Erythroblast (primary cell): Measurements from ENCODE around the gene SPATS2L.

ENCODE experiments used
- DNase-seq, 2 experiments: peaks; one replicate each; lab custom pipeline; 2025; lab: John Stamatoyannopoulos, UW
- GATA1 ChIP-seq: IDR thresholded peaks from 2 replicates; pipeline ENCODE4 v1.6.1; 2011; ENCODE audit warnings: low read depth, mild to moderate bottlenecking, control low read depth, low read length, moderate library complexity
- POLR2A ChIP-seq: IDR thresholded peaks from 2 replicates; pipeline ENCODE4 v1.6.1; 2011; ENCODE audit warnings: mild to moderate bottlenecking, low read length

The SPATS2L gene

DNA sequence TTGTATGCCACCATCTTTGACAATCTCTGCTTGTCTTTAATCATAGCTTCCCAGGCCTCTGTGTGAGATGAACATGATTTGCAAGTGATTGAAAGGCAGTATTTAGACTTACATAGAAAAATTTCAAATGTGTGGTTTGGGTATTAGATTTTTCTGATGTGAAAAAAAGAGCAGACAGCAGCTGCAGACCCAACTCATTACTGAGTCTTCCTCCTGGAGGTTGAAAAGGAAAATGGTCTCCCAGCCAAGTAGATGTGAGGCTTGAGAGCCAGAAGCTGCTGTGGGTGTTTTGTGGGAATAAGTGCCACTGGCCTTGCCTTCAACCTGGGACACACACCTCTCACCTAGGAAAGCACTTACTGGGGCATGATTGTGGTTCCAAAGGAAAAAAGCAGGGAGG lies 110.9 kb downstream of the SPATS2L start:
- TF ChIP-seq POLR2A (no peak), GATA1 (no peak)
- DNase-seq: no peak

DNA sequence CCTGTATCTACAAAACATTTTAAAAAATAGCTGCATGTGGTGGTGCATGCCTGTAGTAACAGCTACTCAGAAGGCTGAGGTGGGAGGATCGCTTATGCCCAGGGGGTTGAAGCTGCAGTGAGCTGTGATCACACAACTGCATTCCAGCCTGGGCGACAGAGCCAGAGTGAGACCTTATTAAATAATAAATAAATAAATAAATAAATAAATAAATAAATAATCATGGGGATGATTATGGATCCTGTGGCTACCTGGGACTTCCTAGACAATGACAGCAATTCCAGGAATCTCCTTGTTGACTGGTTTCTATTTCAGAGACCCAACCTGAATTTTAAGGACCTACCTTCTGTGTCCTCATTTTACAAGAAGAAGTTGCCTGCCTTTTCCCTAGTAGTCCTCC lies 111.9 kb downstream of the SPATS2L start:
- no peak for DNase-seq
- TF ChIP-seq GATA1: no peak
- no peak for TF ChIP-seq POLR2A

DNA sequence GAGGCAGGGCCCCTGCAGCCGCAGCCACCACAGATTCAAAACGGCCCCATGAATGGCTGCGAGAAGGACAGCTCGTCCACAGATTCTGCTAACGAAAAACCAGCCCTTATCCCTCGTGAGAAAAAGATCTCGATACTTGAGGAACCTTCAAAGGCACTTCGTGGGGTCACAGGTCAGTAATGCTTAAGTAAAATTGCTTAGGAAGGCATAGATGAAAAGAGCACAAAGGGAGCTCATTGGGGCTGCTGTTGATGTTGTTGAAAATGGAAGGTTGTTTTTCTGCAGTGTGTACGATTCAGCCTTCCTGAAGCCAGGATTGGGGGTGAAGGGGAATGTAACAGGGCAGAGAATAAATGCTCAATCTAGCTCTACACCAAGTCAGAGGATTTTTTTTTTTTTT lies 112.8 kb downstream of the SPATS2L start:
- TF ChIP-seq POLR2A: no peak
- TF ChIP-seq GATA1: no peak
- no peak for DNase-seq

DNA sequence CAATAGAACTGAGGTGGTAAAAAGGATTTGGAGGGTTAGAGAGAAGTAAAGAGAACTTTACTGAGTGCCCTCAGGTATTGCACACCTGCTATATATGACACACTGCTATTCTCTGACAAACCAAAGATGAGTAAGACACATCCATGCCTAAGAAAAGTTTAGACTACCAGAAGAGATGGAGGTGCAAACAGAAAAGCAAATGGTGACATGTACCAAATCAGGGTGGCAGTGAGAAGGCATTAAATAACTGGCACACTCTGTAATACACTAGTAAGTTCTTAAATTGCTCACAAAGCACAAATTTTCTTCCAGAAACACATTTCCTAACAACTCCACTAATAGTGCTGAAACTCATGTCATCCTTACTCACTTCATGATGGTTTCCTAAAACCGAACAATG lies 114.8 kb downstream of the SPATS2L start:
- DNase-seq: no peak
- TF ChIP-seq GATA1 (no peak), POLR2A (no peak)

DNA sequence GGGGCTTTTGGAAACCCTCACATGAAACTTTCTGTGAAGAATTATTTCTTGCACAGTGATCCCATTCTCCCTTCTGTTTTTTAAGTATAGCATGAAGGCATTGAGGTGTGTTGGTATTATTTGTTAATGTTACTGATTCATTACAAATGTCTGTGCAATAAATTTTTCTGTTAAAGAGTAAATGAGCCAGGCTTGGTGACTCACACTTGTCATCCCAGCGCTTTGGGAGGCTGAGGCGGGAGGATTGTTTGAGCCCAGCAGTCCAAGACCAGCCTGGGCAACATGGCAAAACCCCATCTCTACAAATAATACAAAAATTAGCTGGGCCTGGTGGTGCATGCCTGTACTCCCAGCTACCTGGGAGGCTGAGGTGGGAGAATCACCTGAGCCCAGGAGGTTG lies 115.6 kb downstream of the SPATS2L start:
- DNase-seq: no peak
- TF ChIP-seq GATA1: no peak
- TF ChIP-seq POLR2A: no peak

DNA sequence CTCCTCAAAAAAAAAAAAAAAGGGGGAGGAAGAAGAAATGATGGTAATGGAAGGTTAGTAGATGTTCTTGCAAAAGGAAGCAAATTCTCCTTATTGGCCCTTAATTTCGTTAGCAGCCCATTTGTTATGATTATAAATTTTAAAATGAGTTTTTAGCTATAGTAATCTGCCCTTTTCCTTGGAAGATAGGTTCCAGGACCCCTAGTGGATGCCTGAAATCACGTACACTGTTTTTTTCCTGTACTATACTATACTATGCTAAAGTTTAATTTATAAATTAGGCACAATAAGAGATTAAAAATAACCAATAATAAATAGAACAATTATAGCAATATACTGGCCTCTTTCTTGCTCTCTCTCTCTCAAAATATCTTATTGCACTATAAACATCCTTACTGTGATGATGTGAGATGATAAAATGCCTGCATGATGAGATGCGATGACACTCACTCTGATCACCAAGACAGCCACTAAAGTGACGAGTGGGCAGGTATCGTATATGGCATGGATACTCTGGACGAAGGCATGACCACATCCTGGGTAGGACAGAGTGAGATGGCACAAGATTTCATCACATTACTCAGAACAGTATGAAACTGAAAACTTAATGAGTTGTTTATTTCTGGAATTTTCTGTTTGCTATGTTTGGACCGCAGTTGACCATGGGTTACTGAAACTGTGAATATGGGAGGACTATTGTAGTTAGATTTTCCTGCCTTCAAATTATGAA lies 116.2 kb downstream of the SPATS2L start:
- no peak for DNase-seq
- TF ChIP-seq POLR2A (no peak), GATA1 (no peak)

DNA sequence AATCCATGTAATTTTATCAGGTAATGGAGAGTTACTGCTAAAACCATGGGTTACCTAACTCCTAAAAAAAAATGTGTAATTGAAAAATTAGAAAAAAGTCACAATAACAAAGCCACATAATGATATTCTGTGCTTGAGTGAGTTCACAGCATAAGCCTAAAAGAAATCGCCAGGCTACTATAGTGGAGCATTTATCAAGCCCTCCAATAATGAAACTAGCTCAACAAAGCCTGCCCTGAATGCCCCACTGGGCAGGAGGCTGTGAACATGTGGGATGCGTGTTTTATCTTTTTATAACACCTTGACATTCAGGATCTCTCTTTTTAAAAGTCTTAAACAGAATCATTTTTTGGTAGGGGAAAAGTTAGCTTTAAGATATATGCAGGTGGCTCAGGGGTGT lies 117.0 kb downstream of the SPATS2L start:
- TF ChIP-seq POLR2A (no peak), GATA1 (no peak)
- no peak for DNase-seq

DNA sequence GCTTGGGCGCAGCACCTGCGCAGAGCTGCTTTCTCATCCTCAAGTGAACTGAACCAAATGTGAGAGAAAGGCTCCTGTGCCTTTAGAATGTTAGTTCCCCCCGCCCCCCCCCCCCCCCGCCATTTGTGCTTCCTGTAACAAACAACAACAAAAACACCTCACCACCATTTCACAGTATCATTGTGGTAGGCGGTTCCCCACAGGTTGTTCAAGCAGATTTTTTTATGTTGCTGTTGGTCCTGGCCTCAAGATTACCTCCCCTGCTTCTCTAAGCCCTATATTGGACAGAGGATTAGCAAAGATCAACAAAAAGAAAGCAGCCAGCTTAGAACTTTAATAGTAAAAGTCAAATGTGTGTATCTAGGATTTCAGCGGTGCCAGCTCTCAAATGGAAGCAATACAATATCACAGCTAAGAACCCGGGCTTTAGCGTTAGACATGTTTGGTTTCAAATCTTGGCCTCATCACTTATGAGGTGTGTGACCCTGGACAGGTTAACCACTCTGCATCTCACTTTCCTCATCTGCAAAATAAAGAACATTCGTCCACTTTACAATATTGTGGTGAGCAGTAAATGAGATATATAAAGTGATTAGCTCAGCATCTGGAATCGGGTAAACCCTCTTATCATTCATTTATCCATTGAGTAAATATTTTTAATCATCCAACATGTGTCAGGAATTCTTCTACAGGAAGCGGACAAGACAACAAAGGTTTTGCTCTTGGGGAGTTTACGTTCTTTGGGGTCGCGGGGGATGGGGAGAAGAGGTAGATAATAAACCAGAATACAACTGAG lies 118.7 kb downstream of the SPATS2L start:
- DNase-seq: no peak
- TF ChIP-seq GATA1 (no peak), POLR2A (no peak)

DNA sequence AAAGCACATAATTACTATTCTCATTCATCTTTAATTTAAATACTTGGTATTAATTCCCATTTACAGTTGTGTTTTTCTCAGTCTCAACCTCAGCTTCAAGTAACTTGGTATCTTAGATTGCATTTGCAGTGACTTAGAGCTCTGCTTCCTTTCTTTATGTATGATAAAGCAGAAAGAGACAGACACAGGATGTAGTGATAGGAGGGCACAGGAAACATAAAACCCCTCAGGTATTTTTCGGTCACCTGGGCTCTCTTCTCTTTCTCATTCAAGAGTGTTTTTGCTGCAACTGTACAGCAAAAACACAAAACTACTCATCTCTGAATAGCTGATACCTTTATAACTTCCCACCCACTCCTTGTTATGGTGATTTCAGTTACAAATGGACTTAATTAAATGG lies 120.3 kb downstream of the SPATS2L start:
- TF ChIP-seq GATA1: no peak
- no peak for TF ChIP-seq POLR2A

DNA sequence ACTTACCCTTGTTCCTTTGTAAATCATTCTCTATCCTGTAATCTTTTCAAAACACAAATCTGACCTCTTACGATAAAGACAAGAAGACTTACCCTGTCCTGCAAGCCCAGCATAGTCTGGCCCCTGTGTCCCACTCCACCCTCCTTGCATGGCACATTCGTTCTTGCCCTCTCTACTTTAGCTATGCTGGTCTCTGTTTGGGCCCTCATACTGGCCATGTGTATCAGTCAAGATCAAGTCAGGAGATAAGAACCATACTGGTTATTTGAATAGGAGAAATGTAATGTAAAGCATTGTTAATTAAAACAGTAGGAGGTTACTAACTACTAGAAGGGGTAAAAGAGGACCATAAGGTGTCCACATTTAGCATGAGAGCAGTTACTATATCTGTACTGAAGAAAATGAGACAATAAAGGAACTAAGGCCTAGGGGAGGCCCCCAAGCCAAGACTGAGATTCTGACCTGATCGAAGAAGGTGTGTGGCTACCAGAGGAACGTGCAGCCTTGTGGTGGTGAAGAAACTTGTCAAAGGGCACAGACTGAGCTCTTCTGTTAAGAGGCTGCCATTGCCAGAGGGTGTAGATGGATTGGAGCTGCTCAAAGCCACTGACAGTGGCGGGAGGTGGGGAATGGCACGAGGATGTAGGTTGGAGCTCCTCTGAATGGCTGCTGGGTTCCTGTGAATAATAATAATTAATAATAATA lies 122.6 kb downstream of the SPATS2L start:
- no peak for DNase-seq
- TF ChIP-seq POLR2A: no peak
- no peak for TF ChIP-seq GATA1

More for the DNA sequence above, 120.3 kb downstream of the SPATS2L start:
- DNase-seq: no peak

DNA sequence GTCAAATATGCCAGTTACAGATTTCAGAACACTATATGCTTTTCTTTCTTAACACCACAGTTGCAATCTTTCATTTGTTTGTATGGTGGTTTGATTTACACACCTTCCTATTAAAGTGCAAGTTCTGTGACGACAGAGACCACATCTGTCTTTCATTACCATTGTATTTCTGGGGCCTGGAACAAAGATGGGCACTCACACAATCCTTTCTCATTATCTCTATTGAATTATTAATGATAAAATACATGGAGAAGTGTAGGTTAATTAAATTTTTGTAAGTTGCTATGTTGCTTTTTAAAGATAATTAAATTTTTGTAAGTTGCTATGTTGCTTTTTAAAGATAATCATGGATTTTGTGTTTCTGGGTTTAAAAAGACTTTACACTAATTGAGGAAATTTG lies 123.5 kb downstream of the SPATS2L start:
- no peak for DNase-seq
- TF ChIP-seq GATA1: no peak
- TF ChIP-seq POLR2A: no peak

DNA sequence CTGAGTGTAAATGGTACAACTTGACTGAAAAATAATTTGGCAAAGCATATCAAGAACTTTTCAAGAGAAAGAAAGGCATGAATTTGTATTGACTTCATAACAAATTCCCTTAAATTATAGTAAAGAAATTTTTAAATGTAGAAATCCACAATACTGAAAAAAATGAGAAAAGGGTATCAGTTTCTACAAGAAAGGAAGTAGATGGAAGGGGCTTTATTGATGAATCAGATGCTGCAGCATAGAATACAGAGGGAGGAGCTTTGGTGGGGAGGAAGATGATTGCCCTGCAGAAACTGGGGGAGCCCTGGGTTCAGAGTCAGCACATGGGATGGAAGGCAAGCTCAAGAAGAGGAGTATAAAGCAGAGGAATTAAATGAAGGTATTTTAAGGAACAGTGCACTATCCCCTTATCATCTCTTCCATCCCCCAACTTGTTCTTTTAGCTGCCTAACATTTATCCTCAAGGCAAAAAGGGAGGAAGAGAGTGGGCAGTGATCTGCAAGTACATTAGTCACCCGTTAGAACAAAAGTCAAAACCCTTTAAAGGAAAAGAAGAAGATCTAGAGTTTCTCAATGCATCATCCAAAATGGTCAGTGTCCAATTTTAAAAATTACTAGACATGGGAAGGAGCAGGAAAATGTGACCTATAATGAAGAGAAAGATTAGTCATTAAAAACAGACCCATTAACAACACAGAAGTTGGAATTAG lies 125.7 kb downstream of the SPATS2L start:
- DNase-seq: no peak

DNA sequence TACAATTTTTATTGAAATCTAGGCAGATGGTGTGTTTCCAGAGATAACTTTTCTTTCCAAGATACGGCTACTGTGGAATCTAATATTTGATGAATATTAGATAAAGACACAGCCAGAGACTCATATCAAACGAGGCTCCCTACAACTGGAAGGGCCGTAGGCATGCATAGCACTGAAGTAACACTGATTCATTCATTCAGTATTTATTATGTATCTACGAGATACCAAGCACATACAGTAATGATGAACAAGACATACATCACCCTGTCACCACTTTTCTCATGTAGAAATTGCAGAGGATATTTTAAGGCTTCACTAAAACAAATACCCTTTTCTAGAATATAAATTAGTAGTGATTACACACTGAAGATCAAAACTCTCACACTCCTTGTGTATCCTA lies 128.9 kb downstream of the SPATS2L start:
- no peak for DNase-seq

More for the DNA sequence above, 125.7 kb downstream of the SPATS2L start:
- no peak for TF ChIP-seq POLR2A
- TF ChIP-seq GATA1: no peak

More for the DNA sequence above, 128.9 kb downstream of the SPATS2L start:
- TF ChIP-seq GATA1: no peak
- no peak for TF ChIP-seq POLR2A
